ENCODE measurements around the gene TTLL13. TPM values are rescaled to one million over a fixed set of nuclear protein-coding genes. Genes with fewer than 3 reads are reported as not detected.

Gene TTLL13
- polyA plus RNA-seq, 1 of the 3 experiments (the other 2 are of a cell fraction) = 0.03 TPM

DNA sequence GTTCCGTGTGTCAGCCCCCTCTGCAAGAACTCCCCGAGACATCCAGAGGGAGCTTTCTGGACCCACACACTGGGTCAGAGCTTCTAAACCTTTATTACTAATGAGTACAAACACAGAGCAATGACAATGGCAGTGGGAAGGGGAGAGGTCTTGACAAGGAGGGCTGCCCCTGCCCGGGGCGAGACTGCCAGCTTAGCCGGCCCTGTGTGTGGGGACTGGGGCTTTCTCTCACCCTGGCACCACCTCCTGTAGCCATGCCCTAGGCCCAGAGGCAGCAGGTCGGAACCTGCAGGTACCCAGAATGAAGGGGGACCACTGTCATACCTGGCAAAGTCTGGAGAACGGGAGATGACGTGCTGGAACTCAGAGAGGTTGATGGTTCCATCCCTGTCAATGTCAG, 18.7 kb upstream of the TTLL13 start:
- no peaks in the 10 kb centered on the region for H4K20me1 ChIP-seq (ENCODE audit: insufficient read depth)
- no peak overlapping the region for H3K4me2 ChIP-seq
- no peak overlapping the region for H3K27ac ChIP-seq (ENCODE audit: low read depth in 2 of 2, low read length in 1 of 2)
- peaks cover 5 to 9% of the 10 kb centered on the region in 2 experiments; a peak in 2 of 4 replicates for H3K4me1 ChIP-seq (ENCODE audit: control insufficient read depth in 1 of 2, insufficient read depth in 2 of 2, low read depth in 1 of 2, low read length in 1 of 2)
- no peaks in the 10 kb centered on the region for H3K9me2 ChIP-seq
- POLR2A ChIA-PET = interaction anchor here (0.5 kb wide), 1 partner anchor 30 kb away, joined by 5 read pairs; no protein-coding TSS in a partner anchor
- CTCF ChIA-PET = interaction anchor here (0.7 to 5.4 kb wide), 2 partner anchors 9 to 18 kb away, joined by 3 to 35 read pairs; partner anchors contain the start of gene TTLL13
- H3F3A ChIP-seq (replicated peaks; ENCODE audit: insufficient read depth) = no peaks in the 10 kb centered on the region
- H3K27me3 ChIP-seq (ENCODE audit: insufficient read depth) = no peaks in the 10 kb centered on the region
- no peak overlapping the region for H2AFZ ChIP-seq (ENCODE audit: low read depth)
- no peak overlapping the region for H3K9ac ChIP-seq
- H3K4me3 ChIP-seq (ENCODE audit: low read depth in 2 of 2, low read length in 1 of 2) = no peak overlapping the region
- TF ChIP-seq, protein P1, sequence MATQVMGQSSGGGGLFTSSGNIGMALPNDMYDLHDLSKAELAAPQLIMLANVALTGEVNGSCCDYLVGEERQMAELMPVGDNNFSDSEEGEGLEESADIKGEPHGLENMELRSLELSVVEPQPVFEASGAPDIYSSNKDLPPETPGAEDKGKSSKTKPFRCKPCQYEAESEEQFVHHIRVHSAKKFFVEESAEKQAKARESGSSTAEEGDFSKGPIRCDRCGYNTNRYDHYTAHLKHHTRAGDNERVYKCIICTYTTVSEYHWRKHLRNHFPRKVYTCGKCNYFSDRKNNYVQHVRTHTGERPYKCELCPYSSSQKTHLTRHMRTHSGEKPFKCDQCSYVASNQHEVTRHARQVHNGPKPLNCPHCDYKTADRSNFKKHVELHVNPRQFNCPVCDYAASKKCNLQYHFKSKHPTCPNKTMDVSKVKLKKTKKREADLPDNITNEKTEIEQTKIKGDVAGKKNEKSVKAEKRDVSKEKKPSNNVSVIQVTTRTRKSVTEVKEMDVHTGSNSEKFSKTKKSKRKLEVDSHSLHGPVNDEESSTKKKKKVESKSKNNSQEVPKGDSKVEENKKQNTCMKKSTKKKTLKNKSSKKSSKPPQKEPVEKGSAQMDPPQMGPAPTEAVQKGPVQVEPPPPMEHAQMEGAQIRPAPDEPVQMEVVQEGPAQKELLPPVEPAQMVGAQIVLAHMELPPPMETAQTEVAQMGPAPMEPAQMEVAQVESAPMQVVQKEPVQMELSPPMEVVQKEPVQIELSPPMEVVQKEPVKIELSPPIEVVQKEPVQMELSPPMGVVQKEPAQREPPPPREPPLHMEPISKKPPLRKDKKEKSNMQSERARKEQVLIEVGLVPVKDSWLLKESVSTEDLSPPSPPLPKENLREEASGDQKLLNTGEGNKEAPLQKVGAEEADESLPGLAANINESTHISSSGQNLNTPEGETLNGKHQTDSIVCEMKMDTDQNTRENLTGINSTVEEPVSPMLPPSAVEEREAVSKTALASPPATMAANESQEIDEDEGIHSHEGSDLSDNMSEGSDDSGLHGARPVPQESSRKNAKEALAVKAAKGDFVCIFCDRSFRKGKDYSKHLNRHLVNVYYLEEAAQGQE (IDR thresholded peaks at IDR 0.05; ENCODE audit: low read depth, low read length) = no peak
- TF ChIP-seq YY1 (IDR thresholded peaks at IDR 0.05; ENCODE audit: low read depth) (no peak), NFIC (IDR thresholded peaks at IDR 0.05; ENCODE audit: borderline replicate concordance) (no peak), TCF12 (IDR thresholded peaks at IDR 0.05) (no peak), GATA2 (CRISPR knock-in tag; IDR thresholded peaks at IDR 0.05) (no peak), ELF1 (IDR thresholded peaks at IDR 0.05) (no peak), NRF1 (IDR thresholded peaks at IDR 0.05; ENCODE audit: low read depth, low read length) (no peak)
- TF ChIP-seq, protein P2, sequence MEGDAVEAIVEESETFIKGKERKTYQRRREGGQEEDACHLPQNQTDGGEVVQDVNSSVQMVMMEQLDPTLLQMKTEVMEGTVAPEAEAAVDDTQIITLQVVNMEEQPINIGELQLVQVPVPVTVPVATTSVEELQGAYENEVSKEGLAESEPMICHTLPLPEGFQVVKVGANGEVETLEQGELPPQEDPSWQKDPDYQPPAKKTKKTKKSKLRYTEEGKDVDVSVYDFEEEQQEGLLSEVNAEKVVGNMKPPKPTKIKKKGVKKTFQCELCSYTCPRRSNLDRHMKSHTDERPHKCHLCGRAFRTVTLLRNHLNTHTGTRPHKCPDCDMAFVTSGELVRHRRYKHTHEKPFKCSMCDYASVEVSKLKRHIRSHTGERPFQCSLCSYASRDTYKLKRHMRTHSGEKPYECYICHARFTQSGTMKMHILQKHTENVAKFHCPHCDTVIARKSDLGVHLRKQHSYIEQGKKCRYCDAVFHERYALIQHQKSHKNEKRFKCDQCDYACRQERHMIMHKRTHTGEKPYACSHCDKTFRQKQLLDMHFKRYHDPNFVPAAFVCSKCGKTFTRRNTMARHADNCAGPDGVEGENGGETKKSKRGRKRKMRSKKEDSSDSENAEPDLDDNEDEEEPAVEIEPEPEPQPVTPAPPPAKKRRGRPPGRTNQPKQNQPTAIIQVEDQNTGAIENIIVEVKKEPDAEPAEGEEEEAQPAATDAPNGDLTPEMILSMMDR (IDR thresholded peaks at IDR 0.05) = no peak
- TF ChIP-seq, protein P3, sequence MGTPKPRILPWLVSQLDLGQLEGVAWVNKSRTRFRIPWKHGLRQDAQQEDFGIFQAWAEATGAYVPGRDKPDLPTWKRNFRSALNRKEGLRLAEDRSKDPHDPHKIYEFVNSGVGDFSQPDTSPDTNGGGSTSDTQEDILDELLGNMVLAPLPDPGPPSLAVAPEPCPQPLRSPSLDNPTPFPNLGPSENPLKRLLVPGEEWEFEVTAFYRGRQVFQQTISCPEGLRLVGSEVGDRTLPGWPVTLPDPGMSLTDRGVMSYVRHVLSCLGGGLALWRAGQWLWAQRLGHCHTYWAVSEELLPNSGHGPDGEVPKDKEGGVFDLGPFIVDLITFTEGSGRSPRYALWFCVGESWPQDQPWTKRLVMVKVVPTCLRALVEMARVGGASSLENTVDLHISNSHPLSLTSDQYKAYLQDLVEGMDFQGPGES (IDR thresholded peaks at IDR 0.05; ENCODE audit: low read depth, low read length) = no peak
- TF ChIP-seq, protein P4, sequence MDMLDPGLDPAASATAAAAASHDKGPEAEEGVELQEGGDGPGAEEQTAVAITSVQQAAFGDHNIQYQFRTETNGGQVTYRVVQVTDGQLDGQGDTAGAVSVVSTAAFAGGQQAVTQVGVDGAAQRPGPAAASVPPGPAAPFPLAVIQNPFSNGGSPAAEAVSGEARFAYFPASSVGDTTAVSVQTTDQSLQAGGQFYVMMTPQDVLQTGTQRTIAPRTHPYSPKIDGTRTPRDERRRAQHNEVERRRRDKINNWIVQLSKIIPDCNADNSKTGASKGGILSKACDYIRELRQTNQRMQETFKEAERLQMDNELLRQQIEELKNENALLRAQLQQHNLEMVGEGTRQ (IDR thresholded peaks at IDR 0.05; ENCODE audit: borderline replicate concordance, low read depth, low read length) = no peak
- no peak for DNase-seq
- 85% methylated on average over 4 of the region's 8 CpGs for WGBS (ENCODE audit: low lambda C conversion rate)
- H3K36me3 ChIP-seq (replicated peaks in 1 of 2; ENCODE audit: control insufficient read depth in 1 of 2, insufficient read depth in 2 of 2, low read length in 1 of 2) = peaks cover 10 to 48% of the 10 kb centered on the region in 2 experiments
- H3K79me2 ChIP-seq (ENCODE audit: insufficient read depth) = peaks cover 26% of the 10 kb centered on the region
- no peaks in the 10 kb centered on the region for H3K9me3 ChIP-seq
